ENCODE results near the gene NBPF3.
A peak's percentile ranks its signal among the peaks of the same experiment; 100 is the strongest.
"Not testable (repeated sequence)": the region's sequence is repeated elsewhere in the genome, so short reads cannot be mapped to it uniquely, and the experiment has no call there.

The NBPF3 gene

DNA sequence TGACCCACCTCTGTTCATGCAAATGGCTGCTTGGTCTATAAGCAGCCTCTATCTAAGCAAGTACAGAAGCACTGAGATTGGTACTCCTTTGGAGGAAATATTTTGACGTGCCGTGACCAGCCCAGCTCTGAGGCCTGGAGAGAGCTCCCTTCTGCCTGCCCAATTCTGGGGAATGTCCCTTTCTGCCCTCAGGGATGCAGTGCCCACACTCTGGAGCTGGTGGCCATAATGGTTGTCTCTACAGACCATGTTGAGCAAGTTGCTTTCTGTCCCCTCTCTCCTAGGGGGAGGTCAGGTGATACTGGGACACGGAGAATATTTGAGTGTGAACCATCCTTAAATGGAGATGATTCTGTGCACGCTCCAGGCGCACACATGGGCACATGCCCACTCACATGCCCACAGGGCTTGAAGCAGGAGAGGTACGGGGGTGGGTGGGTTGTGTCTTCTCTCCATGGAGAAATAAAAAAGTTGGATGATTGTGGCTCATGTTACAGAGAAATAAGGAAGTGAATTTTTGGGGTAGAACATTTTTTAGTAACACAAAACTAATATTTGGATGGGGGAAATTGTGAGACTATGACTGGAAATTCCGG lies 55.4 kb downstream of the NBPF3 start:
- DNase-seq, result no peak

DNA sequence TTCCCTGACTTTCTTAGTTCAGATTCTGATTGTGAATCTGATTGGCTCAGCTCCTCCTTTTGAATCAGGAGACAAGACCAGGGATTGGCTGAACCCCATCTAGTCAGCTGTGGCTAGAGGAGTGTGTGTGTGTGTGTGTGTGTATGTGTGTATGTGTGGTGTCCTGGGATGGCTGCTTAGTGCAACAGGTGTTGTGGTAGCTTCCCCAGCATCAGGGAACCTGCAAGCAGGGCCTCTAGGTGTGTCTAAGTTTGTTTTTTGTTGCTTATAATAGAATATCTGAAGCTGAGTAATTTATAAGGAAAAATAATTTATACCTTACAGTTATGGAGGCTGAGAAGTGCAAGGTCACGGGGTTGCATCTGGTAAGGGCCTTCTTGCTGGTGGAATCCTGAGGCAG lies 56.1 kb downstream of the NBPF3 start:
- no peak for DNase-seq

DNA sequence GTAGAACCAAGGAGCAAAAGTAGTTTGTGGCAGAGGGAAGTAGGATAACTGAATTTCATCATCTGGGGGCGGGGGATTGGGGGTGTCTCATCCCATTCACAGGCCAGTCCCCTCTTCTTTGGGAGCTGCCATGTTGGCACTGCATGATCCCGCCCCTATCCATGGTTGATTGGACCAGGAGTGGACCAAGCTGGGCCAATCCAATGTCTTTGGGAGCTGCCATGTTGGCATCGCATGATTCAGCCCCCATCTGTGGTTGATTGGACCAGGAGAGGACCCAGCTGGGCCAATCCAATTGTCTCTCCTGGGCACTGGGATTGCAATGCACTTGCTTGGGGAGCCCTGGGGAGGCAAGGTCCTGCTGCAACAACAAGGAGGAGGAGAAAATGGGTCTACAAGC lies 56.9 kb downstream of the NBPF3 start:
- no peak for DNase-seq

DNA sequence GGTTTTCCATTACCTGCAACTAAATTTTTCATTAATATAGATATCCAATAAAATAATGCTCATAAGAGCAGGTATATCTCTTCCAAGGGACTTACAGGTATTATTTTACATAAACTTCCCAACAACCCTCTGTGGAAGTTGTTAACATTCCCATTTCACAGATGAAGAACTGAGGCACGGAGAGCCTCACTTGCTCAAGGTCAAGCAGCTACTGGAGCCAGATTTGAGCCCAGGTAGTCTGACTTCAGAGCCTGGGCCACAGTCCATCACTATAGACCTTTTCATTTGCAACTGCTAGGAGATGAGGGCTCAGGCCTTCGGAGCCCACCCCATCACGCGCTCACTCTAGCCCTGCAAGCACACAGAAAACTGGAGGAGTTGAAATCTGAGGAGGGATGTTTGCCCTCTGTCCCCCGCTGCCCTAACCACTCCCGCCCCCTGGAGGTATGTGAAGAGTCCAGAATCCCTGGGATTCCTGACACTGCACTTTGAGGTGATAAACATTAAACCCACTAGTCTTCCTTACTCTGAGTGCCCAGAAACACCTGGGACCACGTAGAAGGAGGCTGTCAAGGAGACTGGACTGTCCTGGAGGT lies 57.6 kb downstream of the NBPF3 start:
- DNase-seq, result no peak

DNA sequence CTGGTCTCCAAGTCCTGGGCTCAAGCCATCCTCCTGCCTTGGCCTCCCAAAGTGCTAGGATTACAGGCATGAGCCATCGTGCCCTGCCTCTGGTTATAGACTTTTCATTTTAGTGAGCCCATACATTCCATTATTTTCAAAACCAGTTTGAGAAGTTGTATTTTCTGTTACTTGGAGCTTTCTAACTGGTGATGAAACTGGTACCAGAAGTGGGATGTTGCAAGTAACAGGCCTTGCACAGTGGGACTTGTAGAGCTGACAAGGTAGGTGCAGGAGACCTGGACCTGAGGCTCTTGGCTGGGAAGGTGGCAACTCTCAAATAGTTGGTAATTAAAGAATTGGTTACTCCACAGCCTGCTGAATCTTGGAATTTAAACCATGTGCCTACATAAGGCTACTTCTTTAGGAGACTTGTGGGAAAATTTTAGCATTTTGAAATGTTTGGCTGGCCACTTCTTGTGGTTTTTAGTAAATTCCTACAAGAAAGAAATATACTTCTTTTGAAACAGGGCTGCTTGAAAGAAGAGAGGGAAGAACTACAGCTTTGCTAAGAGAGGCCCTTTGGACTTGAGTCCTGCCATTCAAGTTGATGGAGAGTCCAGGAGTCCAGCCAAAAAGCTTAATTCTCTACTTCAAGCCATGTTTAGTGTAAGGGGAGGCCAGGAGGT lies 59.5 kb downstream of the NBPF3 start:
- no peak for DNase-seq

DNA sequence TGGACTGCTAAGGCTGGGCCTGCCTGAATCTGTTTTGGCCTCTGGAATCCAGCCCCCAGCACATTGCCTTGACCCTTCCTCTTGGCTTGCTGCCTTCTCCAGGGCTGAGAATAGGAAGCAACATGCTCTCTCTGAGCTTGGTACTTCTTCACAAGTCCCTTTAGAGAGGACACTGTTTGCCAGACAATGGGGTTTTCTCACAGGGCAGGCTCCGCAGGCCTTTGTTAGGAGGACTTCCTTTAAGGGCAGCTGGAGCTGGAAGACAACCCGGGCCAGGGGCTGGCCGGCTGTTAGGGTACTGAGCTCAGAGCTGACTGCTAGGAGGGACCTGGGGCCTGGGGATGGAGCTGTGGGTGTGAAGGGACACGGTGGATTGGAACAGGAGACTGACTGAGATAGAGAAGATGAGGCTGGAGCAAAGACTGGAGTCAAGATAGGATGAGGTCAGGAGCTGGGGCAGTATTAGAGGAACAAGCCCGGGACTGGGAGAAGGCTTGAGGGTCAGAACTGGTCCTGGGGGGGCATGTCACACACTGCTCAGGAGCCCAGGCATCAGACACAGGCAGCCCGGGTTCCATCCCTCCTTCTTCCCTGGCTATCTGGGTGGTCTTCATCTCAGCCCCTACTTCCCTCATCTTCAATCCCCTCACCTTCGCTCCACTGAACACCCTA lies 63.9 kb downstream of the NBPF3 start:
- no peak for DNase-seq

DNA sequence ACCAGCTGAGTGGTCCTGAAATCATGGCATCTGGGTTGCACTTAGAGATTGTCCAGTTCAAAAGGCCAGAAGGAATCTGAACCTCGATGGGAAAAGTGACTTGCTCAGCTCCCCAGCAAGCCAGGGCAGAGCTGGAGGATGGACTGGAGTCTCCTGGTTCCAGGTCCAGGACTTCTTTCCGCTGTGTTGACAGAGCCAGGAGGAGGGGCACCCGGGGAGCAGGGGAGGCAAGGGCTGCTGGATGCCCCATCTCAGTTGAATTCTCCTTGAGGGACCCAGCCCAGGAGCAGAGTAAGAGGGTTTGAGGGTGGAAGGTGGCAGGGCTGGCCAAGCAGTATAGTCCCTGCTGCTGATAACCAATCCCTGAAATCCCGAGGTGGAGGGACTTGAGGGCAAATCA lies 66.9 kb downstream of the NBPF3 start:
- DNase-seq, result no peak

DNA sequence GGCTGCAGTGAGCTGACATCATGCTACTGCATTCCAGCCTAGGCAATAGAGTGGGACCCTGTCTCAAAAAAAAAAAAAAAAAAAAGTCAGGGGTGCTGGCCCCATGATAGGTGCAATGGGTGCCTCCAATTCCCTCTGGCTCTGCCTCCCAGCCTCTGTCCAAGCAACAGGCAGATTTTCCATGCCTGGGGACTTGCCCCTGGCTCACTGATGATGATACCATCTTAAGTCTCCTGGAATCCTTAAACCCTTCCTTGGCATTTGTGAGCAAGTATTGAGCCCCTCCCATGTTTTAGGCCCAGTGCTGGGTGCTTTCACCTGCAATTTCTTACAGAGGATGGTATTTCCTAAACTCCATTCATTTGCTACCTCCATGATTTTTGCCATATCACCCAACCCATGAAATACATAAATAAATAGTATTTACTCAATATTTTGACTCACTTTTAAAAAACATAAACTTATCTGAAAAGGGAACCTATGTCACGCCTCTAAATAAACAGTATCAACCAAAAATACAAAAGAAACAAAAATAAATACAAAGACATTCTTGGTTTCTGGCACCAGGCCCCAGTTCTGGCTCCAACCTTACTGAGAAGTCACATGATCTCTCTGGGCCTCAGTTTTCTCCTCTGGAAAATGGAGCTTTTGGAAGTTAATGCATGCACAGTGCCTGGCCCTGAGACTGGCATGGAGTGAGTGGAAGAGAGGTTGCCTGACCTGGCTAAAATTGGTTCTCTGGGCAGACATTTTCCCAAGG lies 67.8 kb downstream of the NBPF3 start:
- no peak for DNase-seq

DNA sequence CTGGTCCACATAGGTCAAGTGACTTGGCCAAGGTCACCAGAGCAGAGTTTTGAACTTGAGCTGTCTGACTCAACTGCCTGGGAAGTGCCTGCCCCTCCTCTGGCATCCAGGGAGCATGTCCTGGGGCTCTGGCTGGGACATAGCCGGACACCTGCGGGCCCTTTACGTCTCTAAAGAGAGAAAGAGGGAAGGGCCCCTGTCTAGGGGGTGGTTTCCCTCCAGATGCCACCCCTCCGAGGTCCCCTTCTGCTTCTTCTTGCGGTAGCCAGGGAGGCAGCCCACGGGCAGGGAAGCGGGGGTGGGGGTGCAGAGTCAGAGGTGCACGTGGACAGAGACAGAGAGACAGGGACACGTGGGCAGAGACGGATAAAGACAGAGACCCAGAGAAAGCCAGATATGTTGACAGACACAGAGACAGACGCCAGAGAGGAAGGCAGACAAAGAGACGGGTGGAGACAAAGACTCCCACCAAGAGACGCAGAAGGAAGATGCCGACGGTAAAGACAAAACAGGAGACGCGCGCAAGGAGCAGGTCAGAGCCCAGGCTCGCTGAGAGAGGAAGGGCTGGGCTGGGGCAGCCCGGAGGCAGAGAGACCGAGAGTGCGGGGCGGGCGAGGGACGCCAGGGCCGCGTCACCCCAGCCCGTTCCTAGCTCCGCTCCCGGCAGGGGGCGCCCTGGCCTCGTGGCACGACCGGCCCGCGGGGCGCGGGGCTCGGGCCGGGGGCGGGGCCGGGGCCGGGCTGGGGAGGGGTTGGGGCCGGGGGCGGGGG lies 68.8 kb downstream of the NBPF3 start:
- DNase-seq, result peak; percentile 34

DNA sequence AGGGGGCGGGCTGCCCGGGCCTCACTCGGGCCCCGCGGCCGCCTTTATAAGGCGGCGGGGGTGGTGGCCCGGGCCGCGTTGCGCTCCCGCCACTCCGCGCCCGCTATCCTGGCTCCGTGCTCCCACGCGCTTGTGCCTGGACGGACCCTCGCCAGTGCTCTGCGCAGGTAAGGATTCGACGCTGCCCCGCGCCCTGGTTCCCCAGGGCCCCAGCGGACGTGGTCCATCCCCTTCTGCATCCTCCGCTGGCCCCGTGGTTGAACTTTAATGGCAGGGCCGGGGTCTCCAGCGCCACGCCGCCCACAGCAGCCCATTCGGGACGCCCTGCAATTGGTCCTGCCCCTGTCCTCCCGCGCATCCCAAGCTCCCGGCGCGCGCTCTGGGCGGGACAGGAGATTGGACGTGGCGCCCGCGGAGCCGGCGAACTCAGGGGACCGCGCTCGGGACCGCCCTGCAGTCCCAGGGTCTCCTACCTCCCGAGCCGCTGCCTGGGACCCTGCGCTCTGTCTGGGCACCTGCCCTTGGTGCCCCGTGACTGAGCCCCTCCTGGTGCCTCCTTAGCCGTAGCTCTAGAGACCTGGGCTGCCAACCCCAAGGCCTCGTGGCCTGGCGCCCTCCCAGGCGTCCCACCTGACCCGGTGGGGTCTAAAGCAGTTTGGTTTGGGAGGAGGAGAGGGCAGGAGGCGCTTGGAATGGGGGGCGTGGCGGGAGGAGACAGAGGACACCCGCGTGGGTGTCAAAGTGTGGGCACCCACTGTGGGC lies 69.6 kb downstream of the NBPF3 start, which contains the start of gene ALPL:
TSS of gene ALPL (plus strand) at position 73 of the 762 bp plus-strand sequence. CDS start 44,659 bp downstream, outside the sequence.
- DNase-seq, result no peak

DNA sequence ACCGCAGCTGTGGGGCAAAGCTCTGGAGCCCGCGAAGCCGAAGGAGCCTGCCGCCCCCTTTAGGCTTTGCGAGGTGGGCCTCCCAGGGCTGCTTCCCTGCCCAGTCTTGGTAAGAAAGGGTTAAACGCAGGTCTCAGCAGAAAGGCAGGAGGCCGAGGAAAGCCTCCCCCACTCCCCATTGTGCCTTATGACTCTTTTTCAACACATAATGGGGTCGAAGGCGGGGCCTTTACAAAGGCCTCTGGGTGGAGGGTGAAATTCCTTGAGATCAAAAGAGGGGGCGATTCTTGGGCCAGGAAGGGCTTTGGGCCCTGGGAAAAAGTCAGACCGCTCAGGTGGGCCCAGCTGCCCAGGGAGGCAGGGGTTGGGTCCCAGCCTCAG lies 70.2 kb downstream of the NBPF3 start:
- DNase-seq, result no peak

DNA sequence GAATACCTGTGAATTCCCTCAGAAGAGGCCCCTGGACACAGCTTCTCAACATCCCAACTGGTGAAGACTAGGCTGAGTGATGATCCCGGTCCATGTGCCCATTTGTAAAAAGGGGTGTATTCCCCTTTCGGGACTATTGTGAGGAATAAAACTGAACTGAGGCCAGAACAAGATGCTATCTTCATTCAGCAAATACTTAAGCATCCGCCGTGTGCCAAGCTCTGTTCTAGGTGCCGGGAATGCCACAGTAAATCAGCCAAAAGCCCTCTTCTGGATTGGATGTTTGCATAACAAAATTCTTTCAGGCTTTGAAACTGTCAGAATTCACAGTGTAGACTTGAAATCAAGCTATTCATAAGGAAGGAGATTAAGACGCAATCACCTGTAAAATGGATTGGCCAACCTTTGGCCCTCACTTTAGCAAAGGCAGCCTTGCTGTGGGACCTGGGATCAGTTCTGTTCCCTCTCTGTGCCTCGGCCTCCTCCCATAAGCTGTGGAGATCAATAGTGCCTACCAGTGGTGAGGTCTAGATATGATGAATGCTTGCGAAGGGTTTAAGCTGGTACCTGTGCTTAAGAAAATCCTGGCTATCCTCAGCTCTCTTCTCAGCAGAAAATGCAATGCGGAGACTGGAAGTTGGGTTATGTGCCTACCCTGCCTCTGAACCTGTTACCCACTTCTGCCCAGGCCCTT lies 71.1 kb downstream of the NBPF3 start:
- DNase-seq, result no peak

DNA sequence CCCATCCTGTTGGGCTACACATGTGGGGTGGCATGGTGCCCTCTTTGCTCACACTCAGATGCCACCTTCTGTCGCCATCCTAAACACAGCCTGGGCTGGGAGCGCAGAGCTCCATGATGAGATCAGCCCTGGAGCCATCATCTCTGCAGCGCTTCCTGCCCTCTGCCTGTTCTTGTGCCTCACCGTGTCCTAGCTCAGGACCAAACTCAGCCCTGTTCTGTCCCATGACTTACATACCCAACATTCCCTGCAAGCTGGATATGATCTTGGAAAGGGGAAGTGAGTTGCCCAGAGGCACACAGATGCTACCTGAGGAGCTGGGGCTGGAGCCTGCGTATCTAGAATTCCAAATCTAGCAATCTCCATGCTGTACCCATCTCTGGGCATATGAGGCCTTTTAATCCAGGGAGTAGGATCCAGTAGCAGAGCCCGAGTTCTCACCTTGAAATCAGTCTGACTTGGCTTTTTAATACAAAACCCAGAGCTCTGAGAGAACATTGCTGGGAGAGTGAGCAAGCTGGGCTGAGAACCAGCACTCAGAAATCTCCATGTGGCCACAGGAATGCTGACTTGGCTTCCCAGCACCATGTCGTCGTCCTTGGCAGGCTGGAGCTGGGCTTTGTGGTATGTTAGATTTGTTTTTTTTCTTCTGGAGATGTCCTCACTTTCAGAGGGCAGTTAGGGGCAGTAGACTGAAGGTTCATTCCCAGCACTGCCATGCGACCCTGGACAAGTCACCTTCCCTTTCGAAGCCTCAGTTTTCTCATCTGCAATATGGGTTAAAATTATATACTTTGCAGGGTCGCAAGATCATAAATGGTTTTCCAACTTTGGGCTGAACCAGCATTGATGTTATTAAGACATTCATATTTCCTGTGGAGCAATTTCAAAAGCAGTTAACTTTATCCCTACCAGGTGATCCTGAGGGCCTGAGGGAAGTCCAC lies 71.9 kb downstream of the NBPF3 start:
- DNase-seq, result no peak

DNA sequence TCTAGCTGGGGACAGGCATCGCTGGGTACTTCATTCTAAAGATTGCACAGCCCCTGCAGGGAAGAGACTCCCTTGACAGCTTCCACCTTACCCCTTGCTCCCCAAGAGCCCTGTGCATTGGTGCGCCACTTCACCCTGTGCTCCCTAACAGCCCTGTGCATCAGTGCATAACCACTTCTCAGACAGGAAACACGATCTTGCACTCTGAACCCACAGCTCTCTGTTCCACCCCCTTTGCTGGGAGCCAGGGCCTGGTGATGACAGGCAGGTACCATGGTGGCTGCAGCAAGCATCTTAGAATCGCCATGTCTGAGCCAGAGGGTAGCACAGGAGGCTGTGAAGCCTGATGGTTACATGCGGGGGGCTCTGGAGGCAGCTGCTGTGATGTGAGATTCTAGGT lies 74.3 kb downstream of the NBPF3 start:
- DNase-seq, result no peak

DNA sequence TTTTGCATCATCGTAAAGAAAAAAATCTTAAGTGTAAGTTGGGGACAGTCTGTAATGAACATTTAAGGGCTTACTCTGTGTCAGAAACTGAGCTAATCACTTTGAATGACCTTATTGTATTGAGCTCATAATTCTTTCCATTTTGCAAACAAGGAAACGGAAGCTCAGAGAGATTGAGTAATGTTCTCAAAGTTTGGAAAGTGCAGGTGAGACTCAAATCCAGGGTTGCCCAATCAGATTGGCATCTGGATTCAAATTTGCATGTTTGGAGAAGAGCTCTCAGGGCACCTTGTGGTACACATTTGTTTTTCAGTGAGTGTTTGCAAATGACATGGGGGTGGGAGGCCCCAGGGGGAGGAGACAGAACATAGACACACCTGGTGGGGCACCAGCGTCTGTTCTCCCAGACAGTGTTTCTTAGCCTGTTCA lies 77.2 kb downstream of the NBPF3 start:
- no peak for DNase-seq

DNA sequence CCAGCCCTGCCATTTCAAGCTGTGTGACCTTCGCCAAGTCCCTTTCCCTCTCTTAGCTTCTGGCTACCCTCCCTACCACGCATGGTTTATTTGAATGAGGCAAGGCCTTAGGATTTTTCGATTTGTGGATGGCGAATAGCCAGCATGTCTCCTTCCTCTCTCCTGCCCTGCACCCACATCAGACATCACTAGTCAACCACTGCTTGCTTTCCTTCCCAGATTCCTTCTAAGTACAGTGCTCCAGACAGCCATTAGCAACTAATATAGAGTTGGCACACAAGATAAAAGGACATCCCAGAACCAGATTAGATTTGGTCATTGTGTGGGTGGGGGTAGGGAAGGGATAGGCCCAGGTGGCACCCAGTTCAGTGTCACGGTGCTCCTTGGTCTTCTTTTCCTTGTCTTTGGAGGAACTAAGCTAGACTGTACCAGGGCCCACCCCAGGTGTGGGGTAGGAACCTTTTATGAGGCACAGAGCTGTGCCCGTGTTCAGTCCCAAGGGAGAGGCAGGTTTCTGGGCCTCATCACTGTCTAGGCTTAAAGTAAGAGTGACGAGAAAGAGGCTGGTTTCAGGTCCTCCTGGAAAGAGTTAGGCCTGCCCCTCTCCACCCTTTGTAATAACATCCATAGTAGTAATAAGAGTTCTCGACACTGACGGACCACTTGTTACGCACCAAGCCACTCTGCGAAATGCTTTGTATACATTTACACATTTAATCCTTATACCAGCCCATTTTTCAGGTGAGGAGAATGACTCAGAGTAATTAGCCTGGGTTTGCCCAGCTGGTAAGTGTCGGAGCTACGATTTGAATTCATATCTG lies 77.9 kb downstream of the NBPF3 start:
- no peak for DNase-seq

DNA sequence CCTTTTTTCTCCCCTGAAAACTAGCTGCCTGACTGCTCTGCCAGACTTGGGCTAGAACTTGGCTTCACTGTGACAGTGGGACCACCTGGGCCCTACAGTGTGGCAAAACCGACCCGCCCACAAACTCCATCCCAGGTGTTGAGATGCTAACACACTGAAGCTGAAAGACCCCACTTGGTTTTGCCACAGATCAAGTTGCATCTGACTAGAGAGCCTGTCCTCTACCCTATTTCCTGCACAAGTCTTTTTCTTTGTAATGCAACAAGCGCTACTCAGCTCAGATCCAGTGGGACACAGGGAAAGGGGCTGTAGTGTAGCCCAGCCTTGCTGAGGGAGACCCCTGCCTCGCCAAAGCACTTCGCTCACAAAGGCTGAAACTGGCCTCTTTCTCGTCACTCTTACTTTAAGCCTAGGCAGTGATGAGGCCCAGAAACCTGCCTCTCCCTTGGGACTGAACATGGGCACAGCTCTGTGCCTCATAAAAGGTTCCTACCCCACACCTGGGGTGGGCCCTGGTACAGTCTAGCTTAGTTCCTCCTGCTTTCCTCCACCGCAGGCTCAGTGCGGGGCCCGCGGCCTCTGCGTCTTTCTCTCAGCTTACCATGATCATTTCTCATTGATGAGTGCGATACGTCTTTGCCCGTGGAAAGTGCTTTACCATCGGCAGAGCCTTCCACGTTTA lies 79.0 kb downstream of the NBPF3 start:
- no peak for DNase-seq

DNA sequence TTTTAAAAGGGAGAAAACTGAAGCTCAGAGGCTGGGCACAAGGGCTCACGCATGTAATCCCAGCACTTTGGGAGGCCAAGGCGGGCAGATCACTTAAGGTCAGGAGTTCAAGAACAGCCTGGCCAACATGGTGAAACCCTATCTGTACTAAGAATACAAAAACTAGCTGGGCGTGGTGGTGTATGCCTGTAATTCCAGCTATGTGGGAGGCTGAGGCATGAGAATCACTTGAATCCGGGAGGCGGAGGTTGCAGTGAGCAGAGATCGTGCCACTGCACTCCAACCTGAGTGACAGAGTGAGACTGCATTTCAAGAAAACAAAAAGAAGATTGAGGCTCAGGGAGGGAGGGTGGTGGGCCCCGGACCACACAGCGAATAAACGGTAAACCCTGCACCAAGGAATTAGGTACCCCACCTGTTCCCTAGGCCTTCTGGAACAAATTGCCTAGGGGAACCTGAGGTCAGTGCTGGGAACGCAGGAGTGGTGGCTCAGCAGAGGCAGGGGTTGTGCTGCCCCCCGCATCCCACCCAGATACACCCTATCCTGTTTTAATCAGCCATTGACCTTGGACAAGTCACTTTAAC lies 79.6 kb downstream of the NBPF3 start:
- DNase-seq, result not testable (repeated sequence)
